Transverse colon (tissue), 4 donors: ENCODE data around the gene ZFYVE21. TPM values are rescaled to one million over a fixed set of nuclear protein-coding genes. Genes with fewer than 3 reads are reported as not detected.

ENCODE experiments used
- DNase-seq: peaks from one replicate; pipeline ENCODE4 v3.0.0-alpha.2; 2019
- H3K27ac ChIP-seq, 4 donors: fragments of 200-600 bp; sonication (generic); 2 replicates each; pipeline ENCODE4 v1.5.1; 2016 to 2018; ENCODE audit warnings: inconsistent platforms in 4 of 4
- H3K27me3 ChIP-seq: fragments of 200-600 bp; sonication (generic); 2 replicates; pipeline ENCODE4 v1.5.1; 2017; ENCODE audit warnings: inconsistent platforms
- H3K36me3 ChIP-seq, 4 donors: fragments of 200-600 bp; sonication (generic); 2 replicates each; pipeline ENCODE4 v1.5.1; 2017 to 2019; ENCODE audit warnings: inconsistent platforms in 4 of 4
- H3K4me1 ChIP-seq, 4 donors: fragments of 200-600 bp; sonication (generic); 2 replicates each; pipeline ENCODE4 v1.5.1; 2017 to 2020; ENCODE audit warnings: inconsistent platforms in 4 of 4
- H3K4me3 ChIP-seq, 4 donors: fragments of 200-600 bp; sonication (generic); 1 replicate in 1 of 4; 2 replicates in 3 of 4; pipeline versions ENCODE4 v1.5.1 to v1.6.1; 2017 to 2019; ENCODE audit warnings: inconsistent platforms in 4 of 4
- H3K9me3 ChIP-seq, 2 donors: fragments of 200-600 bp; sonication (generic); 2 replicates each; pipeline ENCODE4 v1.5.1; 2017 to 2019; ENCODE audit warnings: inconsistent platforms in 2 of 2
- CTCF ChIP-seq, 5 experiments: fragments of 200-600 bp in 3 of 5; fragments of 450-650 bp in 2 of 5; sonication (generic) in 3 of 5; IDR thresholded peaks; 1 replicate in 2 of 5; 2 replicates in 3 of 5; pipeline ENCODE4 v1.5.1; 2016 to 2017; ENCODE audit warnings: antibody characterized with exemption in 5 of 5, inconsistent platforms in 3 of 5, mild to moderate bottlenecking in 2 of 5, moderate library complexity in 1 of 5
- EP300 ChIP-seq: sonication (generic); formaldehyde crosslinking; IDR thresholded peaks from one replicate; pipeline ENCODE4 v1.6.1; 2017; ENCODE audit warnings: antibody characterized with exemption, low read depth
- POLR2A ChIP-seq: fragments of 450-650 bp; IDR thresholded peaks from one replicate; pipeline ENCODE4 v1.6.1; 2016; ENCODE audit warnings: antibody characterized with exemption, mild to moderate bottlenecking, moderate library complexity
- POLR2AphosphoS5 ChIP-seq, 3 donors: sonication (generic); formaldehyde crosslinking; IDR thresholded peaks; one replicate each; pipeline ENCODE4 v1.6.1; 2016; ENCODE audit warnings: antibody characterized with exemption in 3 of 3
- WGBS, 2 donors: methylation state at CpG; one replicate each; pipeline ENCODE4 v1.1.5; 2018; ENCODE audit warnings: low coverage in 1 of 2; 5-methylcytosine and 5-hydroxymethylcytosine counted together
- in situ Hi-C, 4 donors: fragments of 200-750 bp; cut with MboI; loops; one replicate each; pipeline versions ENCODE4 v1.15.0 to v1.15.1; 2017; ENCODE audit warnings: low sequenced_read_pairs in 3 of 4, low pct_ligation_motif_present in 1 of 4, low pct_unique_long_range_greater_than_20kb in 1 of 4
- intact Hi-C: fragments of 100-400 bp; cut with DNase I; formaldehyde crosslinking; loops from one replicate; pipeline ENCODE4 v1.15.1; 2023; ENCODE audit warnings: low total_unique reads
- total RNA-seq, 4 donors: library from RNA; depleted of rRNA; stranded (reverse); fragments of >200 nt; gene quantifications; one replicate each; pipeline ENCODE4 v1.1.0, GENCODE V29; 2016

The ZFYVE21 gene
- total RNA-seq, 4 donors from 2014 or later: 90.2 to 214 (median 137) TPM

DNA sequence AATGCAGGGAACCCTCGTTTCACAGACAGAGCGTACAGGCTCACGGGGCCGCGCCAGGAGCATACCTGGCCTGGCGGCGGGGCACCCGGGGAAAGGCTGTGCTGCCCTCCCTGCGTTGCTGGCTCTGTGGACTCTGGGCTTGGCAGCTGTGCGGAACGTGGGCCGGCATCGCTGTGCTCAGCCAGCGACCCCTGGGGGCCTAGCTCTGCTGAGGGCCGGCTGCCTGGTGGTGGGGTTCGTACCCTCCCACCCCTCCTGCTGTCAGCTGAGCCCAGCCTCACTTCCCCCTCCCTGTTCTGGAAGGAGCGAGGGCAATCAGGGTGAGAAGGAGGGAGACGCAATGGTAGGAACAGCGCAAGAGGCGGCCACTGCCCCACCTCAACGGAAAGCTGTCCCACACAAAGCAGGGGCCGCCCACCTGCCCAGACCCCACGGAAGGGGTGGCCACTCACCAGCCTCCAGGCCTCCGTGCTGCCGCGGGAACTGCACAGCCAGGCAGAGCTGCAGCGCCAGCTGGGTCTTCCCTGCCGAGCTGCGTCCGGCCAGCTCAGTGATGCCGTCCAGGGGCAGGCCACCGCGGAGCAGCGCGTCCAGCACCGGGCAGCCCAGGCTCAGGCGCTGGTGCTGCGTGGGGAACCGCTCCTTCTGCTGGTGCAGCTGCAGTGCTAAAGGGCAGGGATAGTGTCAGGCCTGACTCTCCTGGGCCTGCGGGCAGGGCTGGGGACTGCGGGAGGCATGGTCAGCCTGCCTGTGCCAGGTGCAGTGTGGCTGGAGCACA is 8.9 kb upstream of the ZFYVE21 start:
- in situ Hi-C loops: no loop called here
- TF ChIP-seq CTCF (IDR thresholded peaks at IDR 0.05) (no peak), POLR2AphosphoS5 (IDR thresholded peaks at IDR 0.05) (peak in 1 of 3 donors; percentile 22), POLR2A (no peak), EP300 (no peak)
- WGBS, 2 donors: 92% methylated on average over 41 of the region's 41 CpGs; no CpG with 5 or more reads in 1 of the 2 donors
- intact Hi-C loops: no loop called here
- peaks cover 8 to 16% (median 15%) of the 10 kb centered on the region in 4 donors for H3K4me1 ChIP-seq
- no peak overlapping the region for H3K4me3 ChIP-seq
- H3K36me3 ChIP-seq: no peaks in the 10 kb centered on the region
- H3K27ac ChIP-seq: peak overlapping the region in 1 of 4 donors; percentile 60
- no peaks in the 10 kb centered on the region for H3K27me3 ChIP-seq
- no peaks in the 10 kb centered on the region for H3K9me3 ChIP-seq
- DNase-seq: no peak

GRCh38 chr14:103707329-103708263 is 8.0 kb upstream of the ZFYVE21 start:
- 80 to 89% methylated on average over 1 to 24 of the region's 29 CpGs for WGBS, 2 donors
- Histone ChIP-seq H3K9me3 (no peaks in the 10 kb centered on the region), H3K27ac (no peak overlapping the region), H3K4me1 (peaks cover 17 to 25% (median 24%) of the 10 kb centered on the region in 4 donors), H3K4me3 (no peak overlapping the region), H3K36me3 (no peaks in the 10 kb centered on the region), H3K27me3 (no peaks in the 10 kb centered on the region)
- intact Hi-C loops (no loop called here), in situ Hi-C loops (no loop called here)
- no peak for DNase-seq
- TF ChIP-seq POLR2AphosphoS5 (IDR thresholded peaks at IDR 0.05) (no peak), CTCF (IDR thresholded peaks at IDR 0.05) (no peak)

GRCh38 chr14:103708750-103709187 is 6.8 kb upstream of the ZFYVE21 start:
- Histone ChIP-seq H3K27ac (no peak overlapping the region), H3K27me3 (no peaks in the 10 kb centered on the region), H3K9me3 (no peaks in the 10 kb centered on the region), H3K36me3 (no peaks in the 10 kb centered on the region), H3K4me1 (peaks cover 22 to 34% (median 31%) of the 10 kb centered on the region in 4 donors), H3K4me3 (no peak overlapping the region)
- TF ChIP-seq POLR2A (no peak), CTCF (IDR thresholded peaks at IDR 0.05) (no peak)
- intact Hi-C loops (no loop called here), in situ Hi-C loops (no loop called here)
- WGBS, 2 donors: 82% methylated on average over 18 of the region's 18 CpGs; no CpG with 5 or more reads in 1 of the 2 donors
- no peak for DNase-seq

DNA sequence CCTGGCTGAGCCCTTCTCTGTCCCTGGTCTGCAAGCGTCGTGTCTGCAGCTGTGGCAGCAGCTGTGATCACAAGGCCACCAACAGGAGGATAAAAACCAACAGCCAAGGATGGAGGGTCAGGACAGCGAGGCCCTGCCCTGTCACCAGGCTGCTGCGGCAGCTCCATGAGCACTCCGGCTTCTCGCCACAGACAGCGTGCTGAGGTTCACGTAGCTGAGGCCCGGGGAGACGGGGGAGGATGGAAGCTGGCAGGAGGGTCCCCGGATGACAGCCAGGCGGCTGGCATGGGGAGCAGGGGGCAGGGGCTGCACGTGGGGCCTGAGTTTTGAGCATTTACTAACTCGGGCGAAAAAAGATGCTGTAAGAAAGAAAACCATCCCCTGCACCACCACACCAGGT is 5.8 kb upstream of the ZFYVE21 start:
- in situ Hi-C loops (no loop called here), intact Hi-C loops (loop anchor here (10.0 kb wide), 1 partner anchor 135 kb away; no protein-coding TSS in a partner anchor)
- TF ChIP-seq EP300 (no peak), CTCF (IDR thresholded peaks at IDR 0.05) (no peak), POLR2A (no peak), POLR2AphosphoS5 (IDR thresholded peaks at IDR 0.05) (no peak)
- H3K4me3 ChIP-seq: no peak overlapping the region
- peaks cover 22 to 44% (median 37%) of the 10 kb centered on the region in 4 donors for H3K4me1 ChIP-seq
- H3K27me3 ChIP-seq: no peaks in the 10 kb centered on the region
- no peaks in the 10 kb centered on the region for H3K36me3 ChIP-seq
- H3K9me3 ChIP-seq: no peaks in the 10 kb centered on the region
- H3K27ac ChIP-seq: peak overlapping the region in 2 of 4 donors; percentile 83 to 86
- 89% methylated on average over 15 of the region's 15 CpGs; no CpG with 5 or more reads in 1 of the 2 donors for WGBS, 2 donors
- no peak for DNase-seq
